ENCODE data around the gene IL10RB. TPM values are rescaled to one million over a fixed set of nuclear protein-coding genes. Genes with fewer than 3 reads are reported as not detected.
"Not testable (repeated sequence)": the region's sequence is repeated elsewhere in the genome, so short reads cannot be mapped to it uniquely, and the experiment has no call there.

IL10RB gene
- total and polyA plus RNA-seq, 2 experiments from 2014 or later, result 2.2 to 2.5 TPM

GRCh38 chr21:33251119-33251518 lies 15.0 kb upstream of the IL10RB start (continued):
- TF ChIP-seq, protein P1, sequence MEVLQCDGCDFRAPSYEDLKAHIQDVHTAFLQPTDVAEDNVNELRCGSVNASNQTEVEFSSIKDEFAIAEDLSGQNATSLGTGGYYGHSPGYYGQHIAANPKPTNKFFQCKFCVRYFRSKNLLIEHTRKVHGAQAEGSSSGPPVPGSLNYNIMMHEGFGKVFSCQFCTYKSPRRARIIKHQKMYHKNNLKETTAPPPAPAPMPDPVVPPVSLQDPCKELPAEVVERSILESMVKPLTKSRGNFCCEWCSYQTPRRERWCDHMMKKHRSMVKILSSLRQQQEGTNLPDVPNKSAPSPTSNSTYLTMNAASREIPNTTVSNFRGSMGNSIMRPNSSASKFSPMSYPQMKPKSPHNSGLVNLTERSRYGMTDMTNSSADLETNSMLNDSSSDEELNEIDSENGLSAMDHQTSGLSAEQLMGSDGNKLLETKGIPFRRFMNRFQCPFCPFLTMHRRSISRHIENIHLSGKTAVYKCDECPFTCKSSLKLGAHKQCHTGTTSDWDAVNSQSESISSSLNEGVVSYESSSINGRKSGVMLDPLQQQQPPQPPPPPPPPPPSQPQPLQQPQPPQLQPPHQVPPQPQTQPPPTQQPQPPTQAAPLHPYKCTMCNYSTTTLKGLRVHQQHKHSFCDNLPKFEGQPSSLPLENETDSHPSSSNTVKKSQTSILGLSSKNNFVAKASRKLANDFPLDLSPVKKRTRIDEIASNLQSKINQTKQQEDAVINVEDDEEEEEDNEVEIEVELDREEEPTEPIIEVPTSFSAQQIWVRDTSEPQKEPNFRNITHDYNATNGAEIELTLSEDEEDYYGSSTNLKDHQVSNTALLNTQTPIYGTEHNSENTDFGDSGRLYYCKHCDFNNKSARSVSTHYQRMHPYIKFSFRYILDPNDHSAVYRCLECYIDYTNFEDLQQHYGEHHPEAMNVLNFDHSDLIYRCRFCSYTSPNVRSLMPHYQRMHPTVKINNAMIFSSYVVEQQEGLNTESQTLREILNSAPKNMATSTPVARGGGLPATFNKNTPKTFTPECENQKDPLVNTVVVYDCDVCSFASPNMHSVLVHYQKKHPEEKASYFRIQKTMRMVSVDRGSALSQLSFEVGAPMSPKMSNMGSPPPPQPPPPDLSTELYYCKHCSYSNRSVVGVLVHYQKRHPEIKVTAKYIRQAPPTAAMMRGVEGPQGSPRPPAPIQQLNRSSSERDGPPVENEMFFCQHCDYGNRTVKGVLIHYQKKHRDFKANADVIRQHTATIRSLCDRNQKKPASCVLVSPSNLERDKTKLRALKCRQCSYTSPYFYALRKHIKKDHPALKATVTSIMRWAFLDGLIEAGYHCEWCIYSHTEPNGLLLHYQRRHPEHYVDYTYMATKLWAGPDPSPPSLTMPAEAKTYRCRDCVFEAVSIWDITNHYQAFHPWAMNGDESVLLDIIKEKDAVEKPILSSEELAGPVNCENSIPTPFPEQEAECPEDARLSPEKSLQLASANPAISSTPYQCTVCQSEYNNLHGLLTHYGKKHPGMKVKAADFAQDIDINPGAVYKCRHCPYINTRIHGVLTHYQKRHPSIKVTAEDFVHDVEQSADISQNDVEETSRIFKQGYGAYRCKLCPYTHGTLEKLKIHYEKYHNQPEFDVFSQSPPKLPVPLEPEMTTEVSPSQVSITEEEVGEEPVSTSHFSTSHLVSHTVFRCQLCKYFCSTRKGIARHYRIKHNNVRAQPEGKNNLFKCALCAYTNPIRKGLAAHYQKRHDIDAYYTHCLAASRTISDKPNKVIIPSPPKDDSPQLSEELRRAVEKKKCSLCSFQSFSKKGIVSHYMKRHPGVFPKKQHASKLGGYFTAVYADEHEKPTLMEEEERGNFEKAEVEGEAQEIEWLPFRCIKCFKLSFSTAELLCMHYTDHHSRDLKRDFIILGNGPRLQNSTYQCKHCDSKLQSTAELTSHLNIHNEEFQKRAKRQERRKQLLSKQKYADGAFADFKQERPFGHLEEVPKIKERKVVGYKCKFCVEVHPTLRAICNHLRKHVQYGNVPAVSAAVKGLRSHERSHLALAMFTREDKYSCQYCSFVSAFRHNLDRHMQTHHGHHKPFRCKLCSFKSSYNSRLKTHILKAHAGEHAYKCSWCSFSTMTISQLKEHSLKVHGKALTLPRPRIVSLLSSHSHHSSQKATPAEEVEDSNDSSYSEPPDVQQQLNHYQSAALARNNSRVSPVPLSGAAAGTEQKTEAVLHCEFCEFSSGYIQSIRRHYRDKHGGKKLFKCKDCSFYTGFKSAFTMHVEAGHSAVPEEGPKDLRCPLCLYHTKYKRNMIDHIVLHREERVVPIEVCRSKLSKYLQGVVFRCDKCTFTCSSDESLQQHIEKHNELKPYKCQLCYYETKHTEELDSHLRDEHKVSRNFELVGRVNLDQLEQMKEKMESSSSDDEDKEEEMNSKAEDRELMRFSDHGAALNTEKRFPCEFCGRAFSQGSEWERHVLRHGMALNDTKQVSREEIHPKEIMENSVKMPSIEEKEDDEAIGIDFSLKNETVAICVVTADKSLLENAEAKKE (CRISPR knock-in tag; IDR thresholded peaks at IDR 0.05), result no peak
- no peak for TF ChIP-seq NANOG (IDR thresholded peaks at IDR 0.05; ENCODE audit: borderline replicate concordance)
- no peak for TF ChIP-seq ZNF114 (CRISPR knock-in tag; IDR thresholded peaks at IDR 0.05)

GRCh38 chr21:33253382-33253781 lies 12.8 kb upstream of the IL10RB start:
- not testable (repeated sequence) for ATAC-seq; H3K79me2 ChIP-seq (replicated peaks; ENCODE audit: insufficient read depth); H2AFZ ChIP-seq; H4K20me1 ChIP-seq (replicated peaks; ENCODE audit: insufficient read depth); H3K4me3 ChIP-seq; H3K9me2 ChIP-seq (ENCODE audit: insufficient read depth); H3K9me3 Mint-ChIP-seq; H3K4me1 Mint-ChIP-seq; H3K27ac Mint-ChIP-seq; H3F3A ChIP-seq (replicated peaks; ENCODE audit: low read depth); DNase-seq (ENCODE audit: low spot score); H3K4me2 ChIP-seq; H3K4me3 Mint-ChIP-seq; H3K27ac ChIP-seq (ENCODE audit: low read depth); H3K27me3 Mint-ChIP-seq (ENCODE audit: insufficient read depth, low read depth, poor library complexity); H3K27me3 ChIP-seq (ENCODE audit: insufficient read depth); H3K36me3 ChIP-seq (ENCODE audit: insufficient read depth); H3K4me1 ChIP-seq (ENCODE audit: insufficient read depth)
- peaks cover 71% of the 10 kb centered on the region for H3K36me3 Mint-ChIP-seq (ENCODE audit: low read depth)

DNA sequence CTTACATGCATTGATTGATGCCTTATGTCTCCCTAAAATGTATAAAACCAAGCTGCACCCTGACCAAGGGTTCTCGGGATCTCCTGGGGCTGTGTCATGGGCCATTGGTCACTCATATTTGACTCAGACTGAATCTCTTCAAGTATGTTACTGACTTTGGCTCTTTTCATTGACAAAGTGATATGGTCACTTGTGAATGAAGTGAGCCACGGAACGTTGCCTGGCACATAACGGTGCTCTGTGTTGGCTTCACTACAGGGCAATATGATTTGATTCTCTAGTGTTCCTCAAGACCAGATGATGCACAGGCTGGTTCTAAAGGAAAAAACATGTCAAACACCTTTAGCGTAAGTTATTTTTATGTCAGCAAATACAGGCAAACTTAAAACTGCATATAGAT lies 11.4 kb upstream of the IL10RB start:
- H3K4me1 ChIP-seq (ENCODE audit: insufficient read depth), result no peaks in the 10 kb centered on the region
- no peaks in the 10 kb centered on the region for H3F3A ChIP-seq (replicated peaks; ENCODE audit: low read depth)
- H3K36me3 Mint-ChIP-seq (ENCODE audit: low read depth), result peaks cover 68% of the 10 kb centered on the region
- H3K27ac ChIP-seq (ENCODE audit: low read depth), result no peak overlapping the region
- peaks cover 4% of the 10 kb centered on the region; the same call in 2 of the 3 replicates for H3K9me3 Mint-ChIP-seq
- no peaks in the 10 kb centered on the region; the same call in none of the 2 replicates for H3K36me3 ChIP-seq (ENCODE audit: insufficient read depth)
- H3K4me3 Mint-ChIP-seq, result no peak overlapping the region
- no peaks in the 10 kb centered on the region; the same call in 1 of the 2 replicates for H4K20me1 ChIP-seq (replicated peaks; ENCODE audit: insufficient read depth)
- no peaks in the 10 kb centered on the region for H3K27me3 ChIP-seq (ENCODE audit: insufficient read depth)
- ATAC-seq, result no peak
- no peak overlapping the region for H3K27ac Mint-ChIP-seq
- no peak for DNase-seq (ENCODE audit: low spot score)
- H3K4me1 Mint-ChIP-seq, result peaks cover 6% of the 10 kb centered on the region; the same call in 2 of the 3 replicates
- peaks cover 5% of the 10 kb centered on the region for H3K27me3 Mint-ChIP-seq (ENCODE audit: insufficient read depth, low read depth, poor library complexity)
- no peak overlapping the region for H3K4me2 ChIP-seq
- no peaks in the 10 kb centered on the region for H3K79me2 ChIP-seq (replicated peaks; ENCODE audit: insufficient read depth)
- 0 out of 2 replicates have a peak, but pooled peaks cover 3% of the 10 kb centered on the region for H3K9me2 ChIP-seq (ENCODE audit: insufficient read depth)
- no peak overlapping the region for H3K4me3 ChIP-seq
- no peak overlapping the region for H2AFZ ChIP-seq
- TF ChIP-seq NANOG (IDR thresholded peaks at IDR 0.05; ENCODE audit: borderline replicate concordance) (no peak), CREB1 (CRISPR knock-in tag; IDR thresholded peaks at IDR 0.05; ENCODE audit: low read depth) (no peak), STAT1 (IDR thresholded peaks at IDR 0.05; ENCODE audit: unreplicated experiment) (no peak), ZNF114 (CRISPR knock-in tag; IDR thresholded peaks at IDR 0.05) (no peak), EZH2phosphoT487 (IDR thresholded peaks at IDR 0.05; ENCODE audit: unreplicated experiment) (no peak)
- TF ChIP-seq, protein P2, sequence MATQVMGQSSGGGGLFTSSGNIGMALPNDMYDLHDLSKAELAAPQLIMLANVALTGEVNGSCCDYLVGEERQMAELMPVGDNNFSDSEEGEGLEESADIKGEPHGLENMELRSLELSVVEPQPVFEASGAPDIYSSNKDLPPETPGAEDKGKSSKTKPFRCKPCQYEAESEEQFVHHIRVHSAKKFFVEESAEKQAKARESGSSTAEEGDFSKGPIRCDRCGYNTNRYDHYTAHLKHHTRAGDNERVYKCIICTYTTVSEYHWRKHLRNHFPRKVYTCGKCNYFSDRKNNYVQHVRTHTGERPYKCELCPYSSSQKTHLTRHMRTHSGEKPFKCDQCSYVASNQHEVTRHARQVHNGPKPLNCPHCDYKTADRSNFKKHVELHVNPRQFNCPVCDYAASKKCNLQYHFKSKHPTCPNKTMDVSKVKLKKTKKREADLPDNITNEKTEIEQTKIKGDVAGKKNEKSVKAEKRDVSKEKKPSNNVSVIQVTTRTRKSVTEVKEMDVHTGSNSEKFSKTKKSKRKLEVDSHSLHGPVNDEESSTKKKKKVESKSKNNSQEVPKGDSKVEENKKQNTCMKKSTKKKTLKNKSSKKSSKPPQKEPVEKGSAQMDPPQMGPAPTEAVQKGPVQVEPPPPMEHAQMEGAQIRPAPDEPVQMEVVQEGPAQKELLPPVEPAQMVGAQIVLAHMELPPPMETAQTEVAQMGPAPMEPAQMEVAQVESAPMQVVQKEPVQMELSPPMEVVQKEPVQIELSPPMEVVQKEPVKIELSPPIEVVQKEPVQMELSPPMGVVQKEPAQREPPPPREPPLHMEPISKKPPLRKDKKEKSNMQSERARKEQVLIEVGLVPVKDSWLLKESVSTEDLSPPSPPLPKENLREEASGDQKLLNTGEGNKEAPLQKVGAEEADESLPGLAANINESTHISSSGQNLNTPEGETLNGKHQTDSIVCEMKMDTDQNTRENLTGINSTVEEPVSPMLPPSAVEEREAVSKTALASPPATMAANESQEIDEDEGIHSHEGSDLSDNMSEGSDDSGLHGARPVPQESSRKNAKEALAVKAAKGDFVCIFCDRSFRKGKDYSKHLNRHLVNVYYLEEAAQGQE (IDR thresholded peaks at IDR 0.05; ENCODE audit: unreplicated experiment), result no peak
